ENCODE measurements around the gene KCNH1. TPM values are rescaled to one million over a fixed set of nuclear protein-coding genes. Genes with fewer than 3 reads are reported as not detected.

Gene KCNH1
- total and polyA plus RNA-seq, 9 of the 15 experiments (the other 6 are each of a cell fraction or from before 2014, with no cell fraction given), result not detected

GRCh38 chr1:210646258-210646616, 487.7 kb downstream of the KCNH1 start:
- H3K79me2 ChIP-seq (ENCODE audit: control insufficient read depth, insufficient read depth, low read length), result no peaks in the 10 kb centered on the region
- H3K9ac ChIP-seq (ENCODE audit: insufficient read depth in 1 of 2, low read depth in 2 of 2, low read length in 2 of 2), result no peak overlapping the region
- no peak overlapping the region for H2AFZ ChIP-seq (ENCODE audit: low read depth, low read length)
- peaks cover 0 to 6% of the 10 kb centered on the region in 2 experiments; a peak in 2 of 5 replicates for H3K27me3 ChIP-seq (ENCODE audit: control insufficient read depth in 2 of 2, insufficient read depth in 2 of 2, low read length in 2 of 2)
- 0% methylated on average over 2 of the region's 2 CpGs for WGBS (ENCODE audit: insufficient coverage, low coverage, missing lambda C conversion rate)
- no peaks in the 10 kb centered on the region for H3K36me3 ChIP-seq (ENCODE audit: control insufficient read depth, insufficient read depth, low read length)
- DNase-seq (ENCODE audit: extremely low read depth in 1 of 4, low spot score in 3 of 4) (no peak), FAIRE-seq (no peak), ATAC-seq (no peak)
- no peaks in the 10 kb centered on the region for H3K9me3 ChIP-seq (replicated peaks; ENCODE audit: control insufficient read depth, insufficient read depth, low read depth, low read length)
- H3K4me2 ChIP-seq (ENCODE audit: insufficient read depth, low read length), result no peak overlapping the region
- H3K9me1 ChIP-seq (ENCODE audit: control insufficient read depth, insufficient read depth, low read length), result no peaks in the 10 kb centered on the region
- intact Hi-C loops (cut with micrococcal nuclease), result no loop called here
- in situ Hi-C loops (cut with MboI), result loop anchor here (5.0 kb wide), 1 partner anchor 494 kb away; no protein-coding TSS in a partner anchor
- no TSS peak for BruUV-seq (replicated peaks)
- H3K4me3 ChIP-seq, result no peak overlapping the region
- CTCF ChIA-PET (ENCODE audit: low intra/inter-chr PET ratio), result no interaction called here
- no peaks in the 10 kb centered on the region for H4K20me1 ChIP-seq (replicated peaks; ENCODE audit: control insufficient read depth, insufficient read depth, low read length)
- no peak overlapping the region for H3K27ac ChIP-seq (ENCODE audit: extremely low read depth, low read depth, low read length)
- no peaks in the 10 kb centered on the region for H3K4me1 ChIP-seq (replicated peaks in 1 of 2; ENCODE audit: control insufficient read depth in 2 of 2, insufficient read depth in 2 of 2, low read length in 2 of 2)
- POLR2A ChIA-PET, result no interaction called here
- TF ChIP-seq CREB1 (IDR thresholded peaks at IDR 0.05) (no peak), CREB1 (CRISPR knock-in tag; IDR thresholded peaks at IDR 0.05) (no peak), CHAMP1 (IDR thresholded peaks at IDR 0.05) (no peak), MTA2 (IDR thresholded peaks at IDR 0.05; ENCODE audit: low read depth) (no peak), GATAD2B (IDR thresholded peaks at IDR 0.05; ENCODE audit: borderline replicate concordance) (no peak), MAFF (IDR thresholded peaks at IDR 0.05; ENCODE audit: low read length) (no peak), FOSL1 (tag; conservative IDR thresholded peaks at IDR 0.05) (no peak), ZNF24 (IDR thresholded peaks at IDR 0.05) (no peak), CCNT2 (IDR thresholded peaks at IDR 0.05; ENCODE audit: borderline replicate concordance, extremely low read depth, insufficient read length, low read depth, low read length) (no peak), LARP7 (IDR thresholded peaks at IDR 0.05) (no peak), BHLHE40 (IDR thresholded peaks at IDR 0.05; ENCODE audit: low read length) (no peak), ZNF407 (IDR thresholded peaks at IDR 0.05; ENCODE audit: low read depth) (no peak), DIDO1 (tag; IDR thresholded peaks at IDR 0.05; ENCODE audit: low read depth) (no peak), KAT8 (IDR thresholded peaks at IDR 0.05; ENCODE audit: low read depth) (no peak), FOXJ3 (CRISPR knock-in tag; IDR thresholded peaks at IDR 0.05) (no peak), ZNF347 (CRISPR knock-in tag; IDR thresholded peaks at IDR 0.05; ENCODE audit: low read depth) (no peak)
